H9 (cell line): ENCODE results near the gene LYAR. TPM values are rescaled to one million over a fixed set of nuclear protein-coding genes. Genes with fewer than 3 reads are reported as not detected.
A peak's percentile ranks its signal among the peaks of the same experiment; 100 is the strongest.

Source experiments
- DNase-seq: peaks from one replicate; pipeline ENCODE4 v3.0.0-alpha.2; 2017
- H2AFZ ChIP-seq: one replicate; pipeline ENCODE4 v1.6.1; 2013; ENCODE audit warnings: mild to moderate bottlenecking, low read length, control low read depth, moderate library complexity
- H2AK5ac ChIP-seq: 2 replicates; pipeline ENCODE4 v1.6.1; 2013; ENCODE audit warnings: low read length, control low read depth, mixed read lengths; ENCODE audit not compliant: insufficient read length
- H2BK120ac ChIP-seq: one replicate; pipeline ENCODE4 v1.6.1; 2013; ENCODE audit warnings: low read depth, mild to moderate bottlenecking, low read length, control low read depth, inconsistent platforms; ENCODE audit not compliant: poor library complexity, severe bottlenecking
- H2BK12ac ChIP-seq: 2 replicates; pipeline ENCODE4 v1.6.1; 2013; ENCODE audit warnings: low read length, control low read depth, mixed read lengths, low read depth; ENCODE audit not compliant: insufficient read length
- H2BK15ac ChIP-seq: 2 replicates; pipeline ENCODE4 v1.6.1; 2013; ENCODE audit warnings: low read depth, low read length, control low read depth
- H2BK20ac ChIP-seq: one replicate; pipeline ENCODE4 v1.6.1; 2013; ENCODE audit warnings: low read depth, mild to moderate bottlenecking, low read length, control low read depth, inconsistent platforms; ENCODE audit not compliant: poor library complexity, severe bottlenecking
- H2BK5ac ChIP-seq: 2 replicates; pipeline ENCODE4 v1.6.1; 2013; ENCODE audit warnings: low read length, control low read depth, mixed read lengths; ENCODE audit not compliant: insufficient read length
- H3K14ac ChIP-seq: 2 replicates; pipeline ENCODE4 v1.6.1; 2013; ENCODE audit warnings: low read length, control low read depth; ENCODE audit not compliant: insufficient read depth
- H3K18ac ChIP-seq: 2 replicates; pipeline ENCODE4 v1.6.1; 2013; ENCODE audit warnings: low read depth, mild to moderate bottlenecking, mixed read lengths, low read length, control low read depth; ENCODE audit not compliant: insufficient read length
- H3K23ac ChIP-seq: 2 replicates; pipeline ENCODE4 v1.6.1; 2013; ENCODE audit warnings: low read length, control low read depth, mixed read lengths, low read depth; ENCODE audit not compliant: insufficient read length
- H3K23me2 ChIP-seq: 2 replicates; pipeline ENCODE4 v1.6.1; 2013; ENCODE audit warnings: low read depth, mild to moderate bottlenecking, mixed read lengths, low read length, control low read depth; ENCODE audit not compliant: insufficient read length, poor library complexity, severe bottlenecking
- H3K27ac ChIP-seq: 2 replicates; pipeline ENCODE4 v1.5.1; 2013; ENCODE audit warnings: low read length, control low read depth, mixed read lengths, low read depth; ENCODE audit not compliant: insufficient read length
- H3K27me3 ChIP-seq: 2 replicates; pipeline ENCODE4 v1.6.1; 2013; ENCODE audit warnings: low read length, control low read depth, inconsistent platforms; ENCODE audit not compliant: insufficient read depth
- H3K4ac ChIP-seq: 2 replicates; pipeline ENCODE4 v1.6.1; 2013; ENCODE audit warnings: low read depth, mild to moderate bottlenecking, control low read depth, inconsistent platforms, low read length, moderate library complexity
- H3K4me1 ChIP-seq: 2 replicates; pipeline ENCODE4 v1.6.1; 2013; ENCODE audit warnings: low read length, control low read depth, inconsistent platforms; ENCODE audit not compliant: insufficient read depth
- H3K4me2 ChIP-seq: 2 replicates; pipeline ENCODE4 v1.6.1; 2013; ENCODE audit warnings: low read length, control low read depth, mixed read lengths; ENCODE audit not compliant: insufficient read length, insufficient read depth
- H3K56ac ChIP-seq: 2 replicates; pipeline ENCODE4 v1.6.1; 2013; ENCODE audit warnings: low read depth, mild to moderate bottlenecking, mixed read lengths, low read length, control low read depth; ENCODE audit not compliant: insufficient read length
- H3K79me1 ChIP-seq: 2 replicates; pipeline ENCODE4 v1.6.1; 2013; ENCODE audit warnings: low read depth, mild to moderate bottlenecking, moderate library complexity, low read length, control low read depth, inconsistent platforms; ENCODE audit not compliant: insufficient read depth, poor library complexity, severe bottlenecking
- H3K79me2 ChIP-seq: 2 replicates; pipeline ENCODE4 v1.6.1; 2013; ENCODE audit warnings: low read length, control low read depth, inconsistent platforms; ENCODE audit not compliant: insufficient read depth
- H3K9ac ChIP-seq: 2 replicates; pipeline ENCODE4 v1.6.1; 2013; ENCODE audit warnings: low read length, control low read depth, mixed read lengths; ENCODE audit not compliant: insufficient read length; ENCODE audit errors: extremely low read depth
- H3K9me3 ChIP-seq: one replicate; pipeline ENCODE4 v1.6.1; 2013; ENCODE audit warnings: low read depth, low read length, inconsistent platforms; ENCODE audit not compliant: control insufficient read depth
- H3T11ph ChIP-seq: one replicate; pipeline ENCODE4 v1.6.1; 2013; ENCODE audit warnings: mild to moderate bottlenecking, low read length, control low read depth, inconsistent platforms
- H4K20me1 ChIP-seq: one replicate; pipeline ENCODE4 v1.6.1; 2013; ENCODE audit not compliant: control insufficient read depth, insufficient read length, insufficient read depth
- H4K5ac ChIP-seq: 2 replicates; pipeline ENCODE4 v1.6.1; 2013; ENCODE audit warnings: low read depth, mild to moderate bottlenecking, mixed read lengths, low read length, control low read depth; ENCODE audit not compliant: insufficient read length
- H4K8ac ChIP-seq: replicated peaks from 2 replicates; pipeline ENCODE4 v1.6.1; 2013; ENCODE audit warnings: low read length, control low read depth, mixed read lengths, low read depth; ENCODE audit not compliant: insufficient read length
- H4K91ac ChIP-seq: 2 replicates; pipeline ENCODE4 v1.6.1; 2013; ENCODE audit warnings: low read depth, mild to moderate bottlenecking, moderate library complexity, mixed read lengths, low read length, control low read depth; ENCODE audit not compliant: insufficient read length
- H3K27ac Mint-ChIP-seq, 3 experiments: 2 replicates in 2 of 3; 3 replicates in 1 of 3; pipeline ENCODE4 v1.8.0; 2020 to 2021; ENCODE audit warnings: mixed read lengths in 3 of 3, mild to moderate bottlenecking in 1 of 3, moderate library complexity in 1 of 3
- H3K27me3 Mint-ChIP-seq: 2 replicates; pipeline ENCODE4 v1.8.0; 2021; ENCODE audit warnings: low read depth, mild to moderate bottlenecking, moderate library complexity, mixed read lengths
- H3K36me3 Mint-ChIP-seq, 3 experiments: 2 replicates in 2 of 3; 3 replicates in 1 of 3; pipeline ENCODE4 v1.8.0; 2020 to 2021; ENCODE audit warnings: low read depth in 3 of 3, mixed read lengths in 3 of 3; ENCODE audit not compliant: insufficient read depth in 1 of 3
- H3K4me1 Mint-ChIP-seq, 2 experiments: 2 replicates each; pipeline ENCODE4 v1.8.0; 2020; ENCODE audit warnings: mixed read lengths in 2 of 2
- H3K4me3 Mint-ChIP-seq, 2 experiments: 2 replicates in 1 of 2; 3 replicates in 1 of 2; pipeline ENCODE4 v1.8.0; 2020 to 2021; ENCODE audit warnings: mild to moderate bottlenecking in 2 of 2, mixed read lengths in 2 of 2, moderate library complexity in 1 of 2
- H3K9me3 Mint-ChIP-seq, 2 experiments: 2 replicates in 1 of 2; 3 replicates in 1 of 2; pipeline ENCODE4 v1.8.0; 2020; ENCODE audit warnings: mild to moderate bottlenecking in 2 of 2, mixed read lengths in 2 of 2, moderate library complexity in 1 of 2
- CTCF ChIP-seq: fragments of 200-600 bp; sonication (generic); conservative IDR thresholded peaks from 3 replicates; pipeline ENCODE4 v1.8.0; 2021; ENCODE audit warnings: antibody characterized with exemption, mild to moderate bottlenecking
- WGBS: extraction: QIAGEN DNeasy Blood & Tissue Kit; methylation state at CpG from one replicate; pipeline ENCODE4 v1.1.7; 2013; ENCODE audit warnings: missing lambda C conversion rate, low lambda C conversion rate, mixed read lengths; ENCODE audit not compliant: insufficient read length; ENCODE audit errors: extremely low coverage; 5-methylcytosine and 5-hydroxymethylcytosine counted together
- total RNA-seq: library from RNA; stranded (reverse); gene quantifications from 2 replicates; pipeline ENCODE4 v1.2.1, GENCODE V29; 2021

LYAR gene
- total RNA-seq, 1 experiment from 2014 or later = 50.9 TPM

- no peaks in the 10 kb centered on the region for H3K9me3 Mint-ChIP-seq
- Histone ChIP-seq H3T11ph (no peak overlapping the region), H2BK20ac (no peak overlapping the region), H4K8ac (no peak overlapping the region), H3K14ac (no peak overlapping the region), H3K9ac (no peak overlapping the region), H4K91ac (no peak overlapping the region), H2BK120ac (no peak overlapping the region), H3K4me1 (no peaks in the 10 kb centered on the region), H3K9me3 (no peaks in the 10 kb centered on the region), H2BK12ac (no peak overlapping the region), H3K23ac (no peak overlapping the region), H3K56ac (no peak overlapping the region), H4K5ac (no peak overlapping the region), H3K79me2 (no peaks in the 10 kb centered on the region), H3K4me2 (no peak overlapping the region), H3K18ac (no peak overlapping the region), H3K23me2 (no peaks in the 10 kb centered on the region), H2AFZ (no peak overlapping the region), H2AK5ac (no peak overlapping the region), H2BK5ac (no peak overlapping the region), H3K27me3 (no peaks in the 10 kb centered on the region), H4K20me1 (no peaks in the 10 kb centered on the region), H3K27ac (no peak overlapping the region), H2BK15ac (no peak overlapping the region), H3K79me1 (no peaks in the 10 kb centered on the region), H3K4ac (no peak overlapping the region)
- DNase-seq = no peak
- peak overlapping the region; percentile 31 to 62 (median 47); a peak in 3 of 7 replicates for H3K27ac Mint-ChIP-seq
- no CpG with 5 or more reads among the region's 13 CpGs for WGBS
- H3K4me1 Mint-ChIP-seq = peaks cover 8 to 13% of the 10 kb centered on the region in 2 experiments
- no peak overlapping the region for H3K4me3 Mint-ChIP-seq
- TF ChIP-seq CTCF = no peak
- H3K27me3 Mint-ChIP-seq = no peaks in the 10 kb centered on the region
- H3K36me3 Mint-ChIP-seq = peaks cover 2 to 21% (median 17%) of the 10 kb centered on the region in 3 experiments; a peak in 5 of 7 replicates
Observed at GRCh38 chr4:4316150-4316495, 26.2 kb upstream of the LYAR start.
